ENCODE measurements around the gene LAMA3.

GRCh38 chr18:23702606-23703005, 13.4 kb downstream of the LAMA3 start:
- TF ChIP-seq ZNF274 (IDR thresholded peaks at IDR 0.05; ENCODE audit: low read depth, low read length): no peak
- no peak for TF ChIP-seq YY1 (IDR thresholded peaks at IDR 0.05; ENCODE audit: insufficient read depth, insufficient read length)
- no peak for TF ChIP-seq SUZ12 (IDR thresholded peaks at IDR 0.05; ENCODE audit: extremely low read depth, insufficient read depth, insufficient read length)
